ENCODE results near the gene HEXIM1.

- TF ChIP-seq CTCF (IDR thresholded peaks at IDR 0.05 in 4 of 5, conservative IDR thresholded peaks at IDR 0.05 in 1 of 5), result no peak
- no peak for TF ChIP-seq POLR2A (IDR thresholded peaks at IDR 0.05)
These were observed 32.4 kb upstream of the HEXIM1 start for GRCh38 chr17:45115871-45116270.

All from gastrocnemius medialis (tissue), 4 donors.